ENCODE data around the gene SAMD9L.
A peak's percentile ranks its signal among the peaks of the same experiment; 100 is the strongest.

The SAMD9L gene

DNA sequence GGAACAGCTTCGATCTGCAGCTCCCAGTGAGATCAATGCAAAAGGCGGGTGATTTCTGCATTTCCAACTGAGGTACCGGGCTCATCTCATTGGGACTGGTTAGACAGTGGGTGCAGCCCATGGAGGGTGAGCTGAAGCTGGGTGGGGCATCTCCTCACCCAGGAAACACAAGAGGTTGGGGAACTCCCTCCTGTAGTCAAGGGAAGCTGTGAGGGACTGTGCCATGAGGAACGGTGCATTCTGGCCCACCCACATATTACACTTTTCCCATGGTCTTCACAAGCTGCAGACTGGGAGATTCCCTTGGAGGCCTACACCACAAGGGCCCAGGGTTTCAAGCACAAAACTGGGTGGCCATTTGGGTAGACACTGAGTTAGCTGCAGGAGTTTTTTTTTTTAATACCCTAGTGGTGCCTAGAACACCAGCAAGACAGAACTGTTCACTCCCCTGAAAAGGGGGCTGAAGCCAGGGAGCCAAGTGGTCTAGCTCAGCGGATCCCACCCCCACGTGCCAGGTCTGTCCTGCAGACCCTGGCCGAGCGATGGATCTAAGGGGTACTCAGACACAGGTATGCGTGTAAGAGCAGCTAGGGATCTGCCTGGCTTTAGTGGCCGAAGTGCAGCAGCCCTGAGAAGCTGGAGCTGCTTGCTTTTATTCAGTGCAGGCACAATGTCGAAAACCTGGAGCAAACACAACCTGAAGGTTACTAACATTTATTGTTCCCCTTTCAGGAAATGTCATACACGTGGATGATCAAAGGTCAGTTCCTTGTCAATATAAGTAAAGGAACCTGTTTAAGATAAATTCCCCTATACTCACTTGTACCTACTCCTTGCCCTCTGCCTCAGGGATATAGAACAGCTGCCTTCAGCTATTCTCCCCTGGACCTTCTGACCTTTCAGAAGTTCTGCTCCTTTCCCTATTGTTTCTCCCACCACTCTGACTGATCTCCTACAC, 27.3 kb downstream of the SAMD9L start:
- H3K4me3 ChIP-seq (ENCODE audit: low read depth, low read length): no peak overlapping the region
- TF ChIP-seq, protein P1, sequence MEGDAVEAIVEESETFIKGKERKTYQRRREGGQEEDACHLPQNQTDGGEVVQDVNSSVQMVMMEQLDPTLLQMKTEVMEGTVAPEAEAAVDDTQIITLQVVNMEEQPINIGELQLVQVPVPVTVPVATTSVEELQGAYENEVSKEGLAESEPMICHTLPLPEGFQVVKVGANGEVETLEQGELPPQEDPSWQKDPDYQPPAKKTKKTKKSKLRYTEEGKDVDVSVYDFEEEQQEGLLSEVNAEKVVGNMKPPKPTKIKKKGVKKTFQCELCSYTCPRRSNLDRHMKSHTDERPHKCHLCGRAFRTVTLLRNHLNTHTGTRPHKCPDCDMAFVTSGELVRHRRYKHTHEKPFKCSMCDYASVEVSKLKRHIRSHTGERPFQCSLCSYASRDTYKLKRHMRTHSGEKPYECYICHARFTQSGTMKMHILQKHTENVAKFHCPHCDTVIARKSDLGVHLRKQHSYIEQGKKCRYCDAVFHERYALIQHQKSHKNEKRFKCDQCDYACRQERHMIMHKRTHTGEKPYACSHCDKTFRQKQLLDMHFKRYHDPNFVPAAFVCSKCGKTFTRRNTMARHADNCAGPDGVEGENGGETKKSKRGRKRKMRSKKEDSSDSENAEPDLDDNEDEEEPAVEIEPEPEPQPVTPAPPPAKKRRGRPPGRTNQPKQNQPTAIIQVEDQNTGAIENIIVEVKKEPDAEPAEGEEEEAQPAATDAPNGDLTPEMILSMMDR (IDR thresholded peaks at IDR 0.05; ENCODE audit: low read depth, low read length): no peak

GRCh38 chr7:93119191-93119905, 28.8 kb downstream of the SAMD9L start:
- TF ChIP-seq, protein P1 (IDR thresholded peaks at IDR 0.05; ENCODE audit: low read depth, low read length): no peak
- no peak overlapping the region for H3K4me3 ChIP-seq (ENCODE audit: low read depth, low read length)

- TF ChIP-seq, protein P1 (IDR thresholded peaks at IDR 0.05; ENCODE audit: low read depth, low read length): no peak
- H3K4me3 ChIP-seq (ENCODE audit: low read depth, low read length): peak within 1 kb of the TSS; percentile 64
Observed at GRCh38 chr7:93117852-93118530, 30.2 kb downstream of the SAMD9L start, which contains the start of gene SAMD9. Gene SAMD9 (minus strand): TSS chr7:93117979. CDS start chr7:93106097, 11,882 bp downstream.

GRCh38 chr7:93117327-93117726, 30.9 kb downstream of the SAMD9L start:
- H3K4me3 ChIP-seq (ENCODE audit: low read depth, low read length): peak overlapping the region; percentile 64
- TF ChIP-seq, protein P1 (IDR thresholded peaks at IDR 0.05; ENCODE audit: low read depth, low read length): no peak

- peak overlapping the region; percentile 64 for H3K4me3 ChIP-seq (ENCODE audit: low read depth, low read length)
- TF ChIP-seq, protein P1 (IDR thresholded peaks at IDR 0.05; ENCODE audit: low read depth, low read length): no peak
Observed at GRCh38 chr7:93115796-93116195, 32.4 kb downstream of the SAMD9L start.

- TF ChIP-seq, protein P1 (IDR thresholded peaks at IDR 0.05; ENCODE audit: low read depth, low read length): no peak
- H3K4me3 ChIP-seq (ENCODE audit: low read depth, low read length): no peak overlapping the region
Observed at GRCh38 chr7:93108003-93108402, 40.2 kb downstream of the SAMD9L start.
